NCI-H1417 treated with DMSO at 0.1 percent for 48 hours (cell line): Measurements from ENCODE around the gene DCDC2B.

ENCODE experiments used
- DNase-seq: peaks from one replicate; lab custom pipeline; 2025; lab: John Stamatoyannopoulos, UW

DCDC2B gene

GRCh38 chr1:32223683-32224082 lies 14.8 kb downstream of the DCDC2B start:
- DNase-seq, result no peak

- no peak for DNase-seq
Observed at GRCh38 chr1:32224285-32224684, 15.4 kb downstream of the DCDC2B start.

- no peak for DNase-seq
Observed at GRCh38 chr1:32228771-32229170, 19.9 kb downstream of the DCDC2B start.

GRCh38 chr1:32231843-32232432 lies 23.0 kb downstream of the DCDC2B start:
- DNase-seq, result no peak

GRCh38 chr1:32232558-32233304 lies 23.8 kb downstream of the DCDC2B start:
- no peak for DNase-seq

- no peak for DNase-seq
Observed at GRCh38 chr1:32234792-32235191, 25.9 kb downstream of the DCDC2B start.

DNA sequence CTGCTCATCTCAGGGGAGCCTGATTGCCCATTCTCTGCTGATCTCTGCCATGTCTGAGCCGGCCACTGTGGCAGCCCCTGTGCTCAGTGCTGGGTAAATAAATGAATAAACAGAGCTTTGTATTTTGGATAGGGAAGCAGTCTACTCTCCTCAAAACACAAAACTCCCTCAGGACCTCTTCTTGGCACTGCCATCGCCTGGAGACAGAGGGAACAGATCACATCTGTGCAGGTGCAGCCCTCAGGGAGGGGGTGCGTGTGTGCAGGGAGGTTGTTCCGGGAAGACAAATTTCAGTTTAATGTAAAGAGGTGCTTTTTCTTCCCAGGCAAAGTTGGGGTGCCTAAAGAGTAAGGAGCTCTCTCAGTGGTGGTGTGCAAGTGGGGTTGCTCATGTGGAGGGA lies 30.4 kb downstream of the DCDC2B start:
- no peak for DNase-seq

- DNase-seq, result no peak
Observed at GRCh38 chr1:32239790-32240139, 30.9 kb downstream of the DCDC2B start.

GRCh38 chr1:32240140-32240951 lies 31.5 kb downstream of the DCDC2B start:
- DNase-seq, result peak; percentile 42

DNA sequence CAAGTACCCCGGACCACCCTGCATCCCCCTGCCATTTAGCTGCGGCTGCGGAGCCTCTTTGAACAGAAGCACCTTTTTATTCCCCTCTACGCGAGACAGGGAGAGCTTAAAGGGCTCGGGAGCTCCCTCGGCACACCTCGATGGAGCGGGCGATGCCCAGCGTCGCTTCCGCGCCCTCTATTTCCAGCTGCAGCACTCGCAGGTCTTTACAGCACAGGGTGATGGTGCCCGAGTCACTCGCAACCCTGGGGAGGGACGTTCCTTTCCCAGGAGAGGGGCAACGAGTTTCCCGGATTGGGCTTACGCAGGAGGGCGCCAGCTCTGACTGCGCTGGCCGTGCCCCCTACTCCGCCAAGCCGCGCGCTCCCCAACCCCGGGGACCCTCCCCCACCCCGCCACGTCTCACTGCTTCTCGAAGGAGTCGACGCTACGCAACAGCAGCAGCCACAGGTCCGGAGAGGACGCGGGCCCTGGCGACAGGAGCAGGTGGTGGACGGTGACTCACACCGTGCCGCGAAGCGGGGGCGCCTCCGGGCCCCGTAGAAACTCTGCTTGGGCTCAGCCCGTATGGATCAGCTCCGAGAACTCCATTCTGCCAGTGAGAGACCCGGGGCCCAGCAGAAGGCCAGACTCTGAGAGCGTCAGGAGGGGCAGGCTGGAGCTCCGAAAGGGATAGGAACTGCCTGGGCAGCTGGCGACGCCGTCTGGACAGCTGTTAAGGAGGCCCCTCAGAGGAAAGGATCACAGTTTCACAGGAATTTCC lies 32.3 kb downstream of the DCDC2B start:
- no peak for DNase-seq

- DNase-seq, result no peak
Observed at GRCh38 chr1:32242341-32242851, 33.5 kb downstream of the DCDC2B start.

- DNase-seq, result no peak
Observed at GRCh38 chr1:32246888-32247273, 38.0 kb downstream of the DCDC2B start, which contains the start of gene FAM167B. TSS of gene FAM167B (plus strand) at chr1:32247222. CDS start at chr1:32247422, 200 bp downstream.

DNA sequence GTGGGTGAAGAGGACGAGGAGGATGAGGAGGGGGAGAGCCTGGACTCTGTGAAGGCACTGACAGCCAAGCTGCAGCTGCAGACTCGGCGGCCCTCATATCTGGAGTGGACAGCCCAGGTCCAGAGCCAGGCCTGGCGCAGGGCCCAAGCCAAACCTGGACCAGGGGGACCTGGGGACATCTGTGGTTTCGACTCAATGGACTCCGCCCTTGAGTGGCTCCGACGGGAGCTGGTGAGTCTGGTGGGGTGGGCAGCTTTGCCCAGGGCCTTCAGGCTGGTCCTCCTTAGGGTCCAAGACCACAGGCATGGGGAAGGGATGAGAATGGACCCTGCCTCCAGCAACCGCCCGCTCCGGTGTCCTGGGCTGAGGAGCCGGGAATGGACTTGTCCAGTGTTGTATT lies 38.6 kb downstream of the DCDC2B start:
- no peak for DNase-seq

DNA sequence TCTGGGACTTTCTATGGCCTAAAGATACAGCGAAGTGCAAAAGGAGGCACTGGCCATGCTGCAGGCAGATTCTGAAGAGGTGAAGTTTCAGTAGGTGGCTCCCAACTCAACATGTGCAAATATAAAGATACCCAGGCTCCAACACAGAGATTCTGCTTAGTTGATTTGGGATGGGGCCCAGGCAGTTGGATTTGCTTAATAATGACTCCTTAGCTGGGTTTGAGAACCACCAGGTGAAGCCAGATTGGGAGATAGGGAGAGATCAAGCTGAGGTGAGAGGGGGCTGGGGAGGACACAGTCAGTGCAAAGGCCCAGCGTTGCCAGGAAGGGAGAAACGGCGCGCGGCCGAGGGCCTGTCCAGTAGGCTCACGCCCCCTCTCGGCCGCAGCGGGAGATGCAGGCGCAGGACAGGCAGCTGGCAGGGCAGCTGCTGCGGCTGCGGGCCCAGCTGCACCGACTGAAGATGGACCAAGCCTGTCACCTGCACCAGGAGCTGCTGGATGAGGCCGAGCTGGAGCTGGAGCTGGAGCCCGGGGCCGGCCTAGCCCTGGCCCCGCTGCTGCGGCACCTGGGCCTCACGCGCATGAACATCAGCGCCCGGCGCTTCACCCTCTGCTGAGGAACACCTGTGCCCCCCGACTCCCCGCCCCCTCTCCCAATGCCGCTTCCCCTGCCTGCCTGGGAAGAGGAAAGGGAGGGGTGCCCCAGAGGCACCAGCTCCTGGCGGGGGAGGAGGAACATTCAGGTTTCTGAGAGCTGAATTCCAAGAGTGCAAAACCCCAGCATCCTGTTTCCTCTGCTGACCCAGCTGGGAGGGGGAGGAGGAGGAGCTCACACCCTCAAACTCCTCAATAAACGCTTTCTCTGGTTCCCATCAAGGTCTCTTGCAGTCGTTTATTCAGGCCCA lies 39.3 kb downstream of the DCDC2B start:
- DNase-seq, result no peak

DNA sequence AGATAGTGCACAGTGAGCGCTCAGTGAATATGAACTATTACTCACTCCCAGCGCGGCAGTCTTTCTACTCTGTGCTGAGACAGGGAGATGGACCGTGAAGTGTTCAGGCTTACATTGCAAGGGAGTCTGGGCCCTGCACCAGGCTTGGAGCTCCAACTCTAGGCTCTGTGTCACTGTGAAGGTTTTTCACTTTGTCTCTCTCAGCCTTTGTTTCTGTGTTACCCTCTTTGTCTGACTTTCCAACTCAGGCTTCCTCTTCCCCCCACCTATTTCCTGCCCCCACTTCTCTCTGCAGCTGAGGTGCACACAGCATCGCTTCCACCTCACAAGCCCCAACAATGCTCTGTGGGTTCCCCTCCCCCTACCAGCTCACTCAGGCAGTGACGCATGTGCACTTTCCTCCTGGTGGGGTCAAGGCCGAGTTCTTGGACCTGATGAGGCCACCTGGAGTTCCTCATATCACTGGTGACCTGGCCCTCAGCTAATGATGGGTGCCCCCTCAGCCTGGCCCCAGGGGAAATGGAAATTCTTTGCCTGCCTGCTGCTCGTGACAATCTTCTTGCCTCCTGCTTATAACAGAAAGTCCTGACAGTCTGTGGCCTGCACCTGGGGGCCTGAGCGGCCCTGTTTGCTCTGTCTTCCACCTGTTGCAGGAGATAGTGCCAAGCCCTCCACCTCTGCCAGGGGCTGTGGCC lies 41.1 kb downstream of the DCDC2B start:
- DNase-seq, result no peak

GRCh38 chr1:32250893-32251716 lies 42.2 kb downstream of the DCDC2B start, which contains the start of gene LCK:
TSS of gene LCK (plus strand) at chr1:32251265. CDS start at chr1:32274330, 23,065 bp downstream.
- no peak for DNase-seq

DNA sequence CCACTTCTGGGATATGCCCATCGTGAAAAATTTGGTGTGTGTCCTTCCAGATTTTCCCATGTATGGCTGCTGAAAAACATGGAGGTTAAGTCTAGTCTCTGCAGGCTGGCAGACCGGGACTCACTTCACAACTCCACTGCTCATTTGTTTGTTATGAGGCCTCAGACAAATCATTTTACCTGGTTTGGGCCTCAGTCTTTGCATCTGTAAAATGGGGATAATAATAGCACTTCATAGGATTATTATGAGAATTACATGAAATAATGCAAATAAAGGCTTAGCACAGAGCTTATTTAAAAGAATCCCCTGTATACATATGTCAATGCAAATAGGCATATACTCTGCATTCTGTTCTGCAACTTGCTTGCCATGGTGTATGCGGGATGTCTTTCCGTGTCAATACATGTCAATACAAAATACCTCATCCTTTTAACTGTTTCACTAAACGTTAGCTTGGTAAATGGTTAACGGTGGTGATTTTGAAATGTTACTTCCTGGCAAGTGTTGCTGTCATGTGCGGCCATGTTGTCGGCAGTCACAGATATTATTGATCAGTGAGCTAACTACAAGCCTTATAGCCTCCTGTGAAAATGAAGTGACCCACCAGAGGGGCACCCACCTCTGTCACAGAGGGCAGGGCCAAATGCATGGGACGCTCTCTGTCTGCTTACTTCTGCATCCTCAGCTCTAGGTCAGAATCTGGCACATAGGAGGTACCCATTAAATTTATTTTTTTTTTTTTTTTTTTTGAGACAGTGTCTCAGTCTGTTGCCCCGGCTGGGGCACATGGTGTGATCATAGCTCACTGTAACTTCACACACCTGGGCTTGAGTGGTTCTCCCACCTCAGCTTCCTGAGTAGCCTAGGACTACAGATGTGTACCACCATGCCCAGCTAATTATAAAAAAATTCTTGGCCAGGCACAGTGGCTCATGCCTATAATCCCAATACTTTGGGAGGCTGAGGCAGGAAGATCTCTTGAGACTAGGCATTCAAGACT lies 46.5 kb downstream of the DCDC2B start:
- no peak for DNase-seq
